GM21360 (cell line): ENCODE data around the gene PRIM1.
"Not testable (repeated sequence)": the region's sequence is repeated elsewhere in the genome, so short reads cannot be mapped to it uniquely, and the experiment has no call there.

Source experiments
- ATAC-seq: cut with Tn5 transposase; IDR thresholded peaks from one replicate; pipeline ENCODE4 v1.9.1; 2021; ENCODE audit warnings: mild to moderate bottlenecking, moderate library complexity; ENCODE audit not compliant: unreplicated experiment

PRIM1 gene

GRCh38 chr12:56751712-56752598 lies at the start of gene PRIM1:
Gene PRIM1, minus strand, starts transcription at chr12:56752323. Its CDS starts 25 bp downstream, at chr12:56752298.
- peak; percentile 83 for ATAC-seq

GRCh38 chr12:56800221-56800620 lies 48.1 kb upstream of the PRIM1 start:
- no peak for ATAC-seq

DNA sequence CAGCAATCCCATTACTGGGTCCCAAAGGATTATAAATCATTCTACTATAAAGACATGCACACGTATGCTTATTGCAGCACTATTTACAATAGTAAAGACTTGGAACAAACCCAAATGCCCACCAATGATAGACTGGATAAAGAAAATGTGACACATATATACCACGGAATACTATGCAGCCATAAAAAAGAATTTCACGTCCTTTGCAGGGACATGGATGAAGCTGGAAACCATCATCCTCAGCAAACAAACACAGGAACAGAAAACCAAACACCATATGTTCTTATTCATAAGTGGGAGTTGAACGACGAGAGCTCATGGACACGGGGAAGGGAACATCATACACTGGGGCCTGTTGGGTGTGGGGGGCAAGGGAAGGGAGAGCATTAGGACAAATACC lies 47.2 kb upstream of the PRIM1 start:
- ATAC-seq, result not testable (repeated sequence)

GRCh38 chr12:56795791-56796190 lies 43.7 kb upstream of the PRIM1 start:
- not testable (repeated sequence) for ATAC-seq

DNA sequence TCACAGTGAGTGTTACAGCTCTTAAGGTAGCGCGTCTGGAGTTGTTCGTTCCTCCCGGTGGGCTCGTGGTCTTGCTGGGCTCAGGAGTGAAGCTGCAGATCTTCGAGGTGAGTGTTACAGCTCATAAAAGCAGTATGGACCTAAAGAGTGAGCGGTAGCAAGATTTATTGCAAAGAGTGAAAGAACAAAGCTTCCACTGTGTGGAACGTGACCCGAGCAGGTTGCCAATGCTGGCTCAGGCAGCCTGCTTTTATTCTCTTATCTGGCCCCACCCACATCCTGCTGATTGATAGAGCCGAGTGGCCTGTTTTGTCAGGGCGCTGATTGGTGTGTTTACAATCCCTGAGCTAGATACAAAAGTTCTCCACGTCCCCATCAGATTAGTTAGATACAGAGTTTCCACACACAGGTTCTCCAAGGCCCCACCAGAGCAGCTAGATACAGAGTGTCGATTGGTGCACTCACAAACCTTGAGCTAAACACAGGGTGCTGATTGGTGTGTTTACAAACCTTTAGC lies 43.0 kb upstream of the PRIM1 start:
- not testable (repeated sequence) for ATAC-seq

DNA sequence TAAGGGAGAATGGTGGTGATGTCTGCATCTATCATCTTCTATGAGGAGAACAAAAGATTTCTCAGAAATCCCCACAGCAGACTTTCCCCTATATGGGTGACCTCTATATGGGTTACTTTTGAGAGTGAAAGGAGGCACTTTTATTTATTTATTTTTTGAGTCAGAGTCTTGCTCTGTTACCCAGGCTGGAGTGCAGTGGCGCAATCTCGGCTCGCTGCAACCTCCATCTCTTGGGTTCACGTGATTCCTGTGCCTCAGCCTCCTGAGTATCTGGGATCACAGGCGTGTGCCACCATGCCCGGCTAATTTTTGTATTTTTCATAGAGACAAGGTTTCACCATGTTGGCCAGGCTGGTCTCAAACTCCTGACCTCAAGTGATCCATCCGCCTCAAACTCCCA lies 41.0 kb upstream of the PRIM1 start:
- not testable (repeated sequence) for ATAC-seq

GRCh38 chr12:56792678-56793077 lies 40.6 kb upstream of the PRIM1 start:
- ATAC-seq, result no peak

- not testable (repeated sequence) for ATAC-seq
Observed at GRCh38 chr12:56789429-56789828, 37.3 kb upstream of the PRIM1 start.

GRCh38 chr12:56787498-56787897 lies 35.4 kb upstream of the PRIM1 start:
- no peak for ATAC-seq

DNA sequence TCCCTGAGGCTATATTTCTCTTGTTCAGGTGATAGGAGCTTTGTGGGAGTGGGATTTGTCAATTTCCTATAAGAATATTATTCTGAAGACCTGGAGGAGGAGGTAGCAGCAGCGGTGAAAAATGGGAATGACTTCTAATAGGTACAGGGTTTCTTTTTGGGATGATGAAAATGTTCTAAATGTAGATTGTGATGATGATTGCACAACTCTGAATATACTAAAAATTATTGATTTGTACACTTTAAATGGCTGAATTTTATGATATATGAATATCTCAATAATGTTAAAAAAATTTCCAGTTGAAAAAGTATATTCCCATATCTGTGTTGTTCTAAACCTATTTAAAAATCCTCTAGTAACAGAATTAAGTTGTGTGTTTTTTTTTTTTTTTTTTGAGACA lies 33.8 kb upstream of the PRIM1 start:
- ATAC-seq, result no peak

- no peak for ATAC-seq
Observed at GRCh38 chr12:56785141-56785865, 33.2 kb upstream of the PRIM1 start.

GRCh38 chr12:56781726-56782125 lies 29.6 kb upstream of the PRIM1 start:
- no peak for ATAC-seq

DNA sequence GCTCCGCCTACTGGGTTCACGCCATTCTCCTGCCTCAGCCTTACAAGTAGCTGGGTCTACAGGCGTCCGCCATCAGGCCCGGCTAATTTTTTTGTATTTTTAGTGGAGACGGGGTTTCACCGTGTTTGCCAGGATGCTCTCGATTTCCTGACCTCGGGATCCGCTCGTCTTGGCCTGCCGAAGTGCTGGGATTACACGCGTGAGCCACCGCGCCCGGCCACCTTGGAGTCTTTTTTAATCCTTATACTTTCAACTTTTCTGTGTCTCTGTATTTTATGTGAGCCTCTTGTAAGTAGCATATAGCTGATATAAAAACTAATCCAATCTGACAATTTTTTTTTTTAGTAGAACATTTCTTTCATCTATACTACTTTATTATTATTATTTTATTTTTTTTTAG lies 26.6 kb upstream of the PRIM1 start:
- no peak for ATAC-seq

DNA sequence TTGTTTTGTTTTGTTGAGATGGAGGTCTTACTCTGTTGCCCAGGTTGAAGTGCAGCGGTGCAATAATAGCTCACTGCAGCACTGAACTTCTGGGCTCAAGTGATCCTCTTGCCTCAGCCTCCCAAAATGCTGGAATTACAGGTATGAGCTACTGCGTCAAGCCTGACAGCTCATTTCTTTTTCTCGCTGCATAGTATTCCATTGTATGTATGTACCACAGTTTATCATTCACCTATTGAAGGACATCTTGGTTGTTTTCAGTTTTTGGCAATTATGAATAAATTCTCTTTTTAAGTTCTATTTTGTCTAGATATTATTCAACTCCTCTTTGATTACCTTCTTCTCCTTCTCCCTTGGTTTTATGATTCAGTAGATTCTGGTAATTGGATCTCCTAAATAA lies 24.5 kb upstream of the PRIM1 start:
- ATAC-seq, result no peak

GRCh38 chr12:56775638-56776037 lies 23.5 kb upstream of the PRIM1 start:
- no peak for ATAC-seq

- ATAC-seq, result no peak
Observed at GRCh38 chr12:56773113-56773512, 21.0 kb upstream of the PRIM1 start.

DNA sequence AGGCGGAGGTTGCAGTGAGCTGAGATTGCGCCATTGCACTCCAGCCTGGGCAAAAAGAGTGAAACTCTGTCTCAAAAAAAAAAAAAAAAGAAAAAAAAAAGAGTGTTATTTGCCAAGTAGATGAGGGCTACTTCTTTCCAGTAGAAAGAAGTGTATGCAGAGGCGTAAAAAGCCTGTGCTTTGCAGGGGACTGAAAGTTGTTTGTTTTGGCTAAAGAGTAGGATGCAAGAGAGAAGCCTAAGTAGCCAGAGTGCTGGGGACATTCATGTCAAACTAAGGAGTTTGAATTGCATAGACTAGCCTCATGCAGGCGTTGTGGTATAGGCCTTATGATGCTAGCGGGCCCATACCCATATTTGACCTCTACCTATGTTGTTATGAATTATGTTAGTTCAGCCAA lies 20.5 kb upstream of the PRIM1 start:
- no peak for ATAC-seq

GRCh38 chr12:56769868-56770267 lies 17.7 kb upstream of the PRIM1 start:
- no peak for ATAC-seq

DNA sequence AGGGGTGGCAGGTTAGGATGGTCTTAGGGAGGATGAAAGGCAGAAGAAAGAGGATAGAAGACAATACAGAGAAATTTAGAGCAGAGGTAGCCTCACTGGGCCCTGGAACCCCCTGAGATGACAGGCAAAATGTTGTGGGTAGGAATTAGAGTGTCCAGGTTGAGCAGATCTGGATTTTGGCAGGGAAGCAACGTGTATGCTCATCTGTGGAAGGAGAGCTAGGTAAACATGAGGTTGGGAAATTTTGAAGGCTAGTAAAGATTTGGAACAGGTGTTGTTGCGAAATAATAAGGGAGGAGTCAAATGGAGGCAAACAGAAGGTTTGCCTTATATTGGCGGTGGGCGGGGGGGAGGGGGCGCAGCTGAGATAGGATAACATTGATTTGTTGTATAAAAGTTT lies 16.3 kb upstream of the PRIM1 start:
- ATAC-seq, result no peak

DNA sequence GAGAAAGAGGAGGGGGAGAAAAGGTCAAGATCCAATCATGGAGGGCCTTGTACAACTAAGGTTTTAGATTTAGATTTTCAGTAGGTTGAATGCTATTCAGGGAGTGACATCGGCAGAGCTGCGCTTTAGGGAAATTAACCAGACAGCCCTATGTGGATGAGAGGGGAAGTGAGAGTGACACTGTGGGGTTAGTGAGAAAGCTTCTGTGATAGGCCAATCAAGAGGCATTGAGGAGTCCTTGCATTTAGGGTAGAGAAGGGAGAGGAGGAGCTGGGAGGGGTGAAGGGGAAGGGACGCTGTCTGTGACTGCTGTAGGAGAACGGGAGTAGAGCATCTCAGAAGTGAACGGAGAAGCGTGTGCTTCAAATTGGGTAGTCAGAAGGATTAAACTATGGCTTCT lies 14.4 kb upstream of the PRIM1 start:
- peak; percentile 98 for ATAC-seq

DNA sequence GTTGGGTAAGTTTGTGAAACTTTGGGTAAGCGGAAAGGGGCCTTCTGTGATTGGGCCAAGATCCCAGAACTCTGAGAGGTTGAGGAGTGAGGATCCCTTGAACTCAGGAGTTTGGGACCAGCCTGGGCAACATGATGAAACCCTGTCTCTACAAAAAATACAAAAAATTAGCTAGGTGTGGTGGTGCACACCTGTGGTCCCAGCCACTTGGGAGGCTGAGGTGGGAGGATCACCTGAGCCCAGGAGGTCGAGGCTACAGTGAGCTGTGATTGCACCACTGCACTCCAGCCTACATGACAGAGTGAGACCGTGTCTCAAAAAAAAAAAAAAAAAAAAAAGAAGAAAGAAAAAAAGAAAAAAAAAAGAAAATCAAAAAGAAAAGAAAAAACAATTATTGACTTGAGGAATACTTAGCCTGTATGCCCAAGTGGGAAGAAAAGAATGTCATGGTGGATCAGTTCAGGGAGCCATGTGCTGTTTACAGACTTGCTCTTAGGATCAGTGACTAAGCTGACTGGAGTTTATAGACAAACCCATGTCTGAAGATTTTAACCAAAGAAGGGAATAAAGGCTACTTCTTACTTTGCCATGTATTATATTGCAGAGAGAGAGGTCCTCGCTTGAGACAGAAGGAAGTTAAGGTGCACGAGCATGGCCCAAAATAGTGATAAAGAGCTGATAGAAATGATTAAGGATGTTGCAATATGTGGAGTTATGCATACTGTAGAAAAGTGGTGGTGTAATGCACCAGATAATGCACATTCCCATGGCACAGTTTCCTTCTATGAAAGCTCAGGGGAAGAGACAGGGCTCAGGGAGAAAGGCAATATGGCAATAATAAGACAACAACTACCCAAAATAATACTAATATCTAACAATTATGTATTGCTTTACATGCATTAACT lies 11.9 kb upstream of the PRIM1 start:
- ATAC-seq, result no peak
